Body of pancreas (tissue), 4 donors: ENCODE measurements around the gene C5AR1. TPM values are rescaled to one million over a fixed set of nuclear protein-coding genes. Genes with fewer than 3 reads are reported as not detected.

ENCODE experiments used
- ATAC-seq: fragments of 150-250 bp; one replicate; pipeline ENCODE4 v1.9.1; 2016
- DNase-seq, 4 donors: peaks; one replicate each; pipeline ENCODE4 v3.0.0-alpha.2; 2019
- H3K27ac ChIP-seq, 4 donors: fragments of 200-600 bp; sonication (generic); 1 replicate in 3 of 4; 2 replicates in 1 of 4; pipeline versions ENCODE4 v1.5.1 to v1.6.1; 2016 to 2019; ENCODE audit warnings: mild to moderate bottlenecking in 1 of 4, mixed read lengths in 1 of 4, moderate library complexity in 1 of 4
- H3K27me3 ChIP-seq, 2 donors: fragments of 200-600 bp; sonication (generic); one replicate each; pipeline ENCODE4 v1.6.0; 2016; ENCODE audit warnings: mild to moderate bottlenecking in 1 of 2
- H3K36me3 ChIP-seq, 2 donors: fragments of 200-600 bp; sonication (generic); replicated peaks in 1 of 2; 2 replicates each; pipeline ENCODE4 v1.5.1; 2016; ENCODE audit warnings: low read depth in 2 of 2; ENCODE audit not compliant: insufficient read depth in 1 of 2
- H3K4me1 ChIP-seq: fragments of 200-600 bp; sonication (generic); one replicate; pipeline ENCODE4 v1.6.0; 2016
- H3K4me3 ChIP-seq, 2 donors: fragments of 200-600 bp; sonication (generic); 1 replicate in 1 of 2; 2 replicates in 1 of 2; pipeline ENCODE4 v1.5.1; 2016 to 2019
- H3K9me3 ChIP-seq, 3 donors: fragments of 200-600 bp; sonication (generic); 1 replicate in 2 of 3; 2 replicates in 1 of 3; pipeline ENCODE4 v1.5.1; 2016
- POLR2A ChIP-seq, 3 donors: fragments of 450-650 bp; IDR thresholded peaks; one replicate each; pipeline ENCODE4 v1.6.1; 2016; ENCODE audit warnings: antibody characterized with exemption in 3 of 3, mild to moderate bottlenecking in 2 of 3
- WGBS, 2 donors: methylation state at CpG; one replicate each; pipeline ENCODE4 v1.1.5; 2017; 5-methylcytosine and 5-hydroxymethylcytosine counted together
- intact Hi-C: fragments of 100-400 bp; cut with DNase I; formaldehyde crosslinking; loops from one replicate; pipeline ENCODE4 v1.15.1; 2023
- total RNA-seq, 2 donors: library from RNA; depleted of rRNA; stranded (reverse); fragments of >200 nt; gene quantifications; one replicate each; pipeline ENCODE4 v1.1.0, GENCODE V29; 2016
- TF ChIP-seq, protein P1 (sequence below), 7 experiments: fragments of 450-650 bp in 4 of 7; fragments of 200-600 bp in 3 of 7; sonication (generic) in 3 of 7; IDR thresholded peaks; one replicate each; pipeline ENCODE4 v1.5.1; 2016 to 2019; ENCODE audit warnings: antibody characterized with exemption in 7 of 7

Gene C5AR1
- total RNA-seq, 2 donors from 2014 or later: 2.6 to 5.4 TPM

DNA sequence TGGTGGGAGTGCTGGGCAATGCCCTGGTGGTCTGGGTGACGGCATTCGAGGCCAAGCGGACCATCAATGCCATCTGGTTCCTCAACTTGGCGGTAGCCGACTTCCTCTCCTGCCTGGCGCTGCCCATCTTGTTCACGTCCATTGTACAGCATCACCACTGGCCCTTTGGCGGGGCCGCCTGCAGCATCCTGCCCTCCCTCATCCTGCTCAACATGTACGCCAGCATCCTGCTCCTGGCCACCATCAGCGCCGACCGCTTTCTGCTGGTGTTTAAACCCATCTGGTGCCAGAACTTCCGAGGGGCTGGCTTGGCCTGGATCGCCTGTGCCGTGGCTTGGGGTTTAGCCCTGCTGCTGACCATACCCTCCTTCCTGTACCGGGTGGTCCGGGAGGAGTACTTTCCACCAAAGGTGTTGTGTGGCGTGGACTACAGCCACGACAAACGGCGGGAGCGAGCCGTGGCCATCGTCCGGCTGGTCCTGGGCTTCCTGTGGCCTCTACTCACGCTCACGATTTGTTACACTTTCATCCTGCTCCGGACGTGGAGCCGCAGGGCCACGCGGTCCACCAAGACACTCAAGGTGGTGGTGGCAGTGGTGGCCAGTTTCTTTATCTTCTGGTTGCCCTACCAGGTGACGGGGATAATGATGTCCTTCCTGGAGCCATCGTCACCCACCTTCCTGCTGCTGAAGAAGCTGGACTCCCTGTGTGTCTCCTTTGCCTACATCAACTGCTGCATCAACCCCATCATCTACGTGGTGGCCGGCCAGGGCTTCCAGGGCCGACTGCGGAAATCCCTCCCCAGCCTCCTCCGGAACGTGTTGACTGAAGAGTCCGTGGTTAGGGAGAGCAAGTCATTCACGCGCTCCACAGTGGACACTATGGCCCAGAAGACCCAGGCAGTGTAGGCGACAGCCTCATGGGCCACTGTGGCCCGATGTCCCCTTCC, 10.5 kb downstream of the C5AR1 start:
- 84 to 89% methylated on average over 38 to 44 of the region's 46 CpGs for WGBS, 2 donors
- ATAC-seq (no peak), DNase-seq (no peak)
- Histone ChIP-seq H3K27me3 (no peaks in the 10 kb centered on the region), H3K9me3 (no peaks in the 10 kb centered on the region), H3K4me3 (no peak overlapping the region), H3K36me3 (no peaks in the 10 kb centered on the region), H3K27ac (no peak overlapping the region), H3K4me1 (no peaks in the 10 kb centered on the region)
- intact Hi-C loops: no loop called here
- TF ChIP-seq, protein P1, sequence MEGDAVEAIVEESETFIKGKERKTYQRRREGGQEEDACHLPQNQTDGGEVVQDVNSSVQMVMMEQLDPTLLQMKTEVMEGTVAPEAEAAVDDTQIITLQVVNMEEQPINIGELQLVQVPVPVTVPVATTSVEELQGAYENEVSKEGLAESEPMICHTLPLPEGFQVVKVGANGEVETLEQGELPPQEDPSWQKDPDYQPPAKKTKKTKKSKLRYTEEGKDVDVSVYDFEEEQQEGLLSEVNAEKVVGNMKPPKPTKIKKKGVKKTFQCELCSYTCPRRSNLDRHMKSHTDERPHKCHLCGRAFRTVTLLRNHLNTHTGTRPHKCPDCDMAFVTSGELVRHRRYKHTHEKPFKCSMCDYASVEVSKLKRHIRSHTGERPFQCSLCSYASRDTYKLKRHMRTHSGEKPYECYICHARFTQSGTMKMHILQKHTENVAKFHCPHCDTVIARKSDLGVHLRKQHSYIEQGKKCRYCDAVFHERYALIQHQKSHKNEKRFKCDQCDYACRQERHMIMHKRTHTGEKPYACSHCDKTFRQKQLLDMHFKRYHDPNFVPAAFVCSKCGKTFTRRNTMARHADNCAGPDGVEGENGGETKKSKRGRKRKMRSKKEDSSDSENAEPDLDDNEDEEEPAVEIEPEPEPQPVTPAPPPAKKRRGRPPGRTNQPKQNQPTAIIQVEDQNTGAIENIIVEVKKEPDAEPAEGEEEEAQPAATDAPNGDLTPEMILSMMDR (IDR thresholded peaks at IDR 0.05): no peak
- TF ChIP-seq POLR2A (IDR thresholded peaks at IDR 0.05): no peak

DNA sequence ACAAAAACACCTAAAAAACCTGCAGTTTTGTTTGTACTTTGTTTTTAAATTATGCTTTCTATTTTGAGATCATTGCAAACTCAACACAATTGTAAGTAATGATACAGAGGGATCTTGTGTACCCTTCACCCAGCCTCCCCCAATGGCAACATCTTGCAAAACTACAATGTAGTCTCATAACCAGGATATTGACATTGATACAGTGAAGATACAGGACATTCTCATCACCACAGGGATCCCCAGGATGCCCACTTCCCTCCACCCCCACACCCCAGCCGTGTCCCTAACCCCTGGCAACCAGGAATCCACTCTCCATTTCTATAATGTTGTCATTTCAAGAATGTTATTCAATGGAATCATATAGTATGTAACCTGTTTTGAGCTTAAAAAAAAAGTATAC, 12.0 kb downstream of the C5AR1 start:
- Histone ChIP-seq H3K4me3 (no peak overlapping the region), H3K27me3 (no peaks in the 10 kb centered on the region), H3K36me3 (no peaks in the 10 kb centered on the region), H3K9me3 (no peaks in the 10 kb centered on the region), H3K4me1 (no peaks in the 10 kb centered on the region), H3K27ac (peak overlapping the region in 1 of 4 donors; percentile 52)
- TF ChIP-seq, protein P1 (IDR thresholded peaks at IDR 0.05): no peak
- TF ChIP-seq POLR2A (IDR thresholded peaks at IDR 0.05): no peak
- no peak for DNase-seq
- no peak for ATAC-seq
- 87 to 93% methylated on average over 1 of the region's 1 CpG for WGBS, 2 donors
- intact Hi-C loops: no loop called here

DNA sequence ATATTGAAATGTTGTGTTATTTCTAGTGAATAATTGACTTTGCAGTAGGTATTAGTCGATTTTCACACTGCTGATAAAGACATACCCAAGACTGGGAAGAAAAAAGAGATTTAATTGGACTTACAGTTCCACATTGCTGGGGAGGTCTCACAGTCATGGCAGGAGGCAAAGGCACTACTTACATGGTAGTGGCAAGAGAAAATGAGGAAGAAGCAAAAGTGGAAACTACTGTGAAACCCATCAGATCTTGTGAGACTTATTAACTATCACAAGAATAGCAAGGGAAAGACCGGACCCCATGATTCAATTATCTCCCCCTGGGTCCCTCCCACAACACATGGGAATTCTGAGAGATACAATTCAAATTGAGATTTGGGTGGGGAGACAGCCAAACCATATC, 12.4 kb downstream of the C5AR1 start:
- DNase-seq (no peak), ATAC-seq (no peak)
- no peaks in the 10 kb centered on the region for H3K9me3 ChIP-seq
- no peaks in the 10 kb centered on the region for H3K4me1 ChIP-seq
- H3K27me3 ChIP-seq: no peaks in the 10 kb centered on the region
- TF ChIP-seq, protein P1 (IDR thresholded peaks at IDR 0.05): no peak
- TF ChIP-seq POLR2A (IDR thresholded peaks at IDR 0.05): peak in 1 of 3 donors; percentile 25
- H3K36me3 ChIP-seq: no peaks in the 10 kb centered on the region
- intact Hi-C loops: no loop called here
- 55 to 64% methylated on average over 2 of the region's 2 CpGs for WGBS, 2 donors
- H3K27ac ChIP-seq: peak overlapping the region in 1 of 4 donors; percentile 52
- no peak overlapping the region for H3K4me3 ChIP-seq

DNA sequence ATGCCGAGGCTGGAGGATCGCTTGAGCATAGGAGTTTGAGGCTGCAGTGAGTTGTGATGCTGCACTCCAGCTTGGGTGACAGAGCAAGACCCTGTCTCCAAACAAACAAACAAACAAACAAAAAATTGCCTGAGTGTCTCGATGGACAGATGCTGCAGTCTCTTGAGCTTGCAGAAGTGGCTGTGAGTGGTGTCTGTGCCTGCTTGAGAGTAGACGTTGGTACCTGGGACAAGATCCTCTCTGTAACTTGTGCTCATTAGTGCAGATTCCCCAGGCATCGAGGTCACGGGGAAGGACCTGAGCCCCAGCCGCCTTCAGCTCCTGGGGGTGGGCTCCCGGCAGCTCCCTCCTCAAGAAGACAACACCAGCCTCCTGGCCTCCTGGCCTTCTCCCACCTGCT, 13.7 kb downstream of the C5AR1 start:
- TF ChIP-seq, protein P1 (IDR thresholded peaks at IDR 0.05): no peak
- no peak for TF ChIP-seq POLR2A (IDR thresholded peaks at IDR 0.05)
- H3K4me3 ChIP-seq: no peak overlapping the region
- ATAC-seq (no peak), DNase-seq (no peak)
- no peaks in the 10 kb centered on the region for H3K27me3 ChIP-seq
- peak overlapping the region in 2 of 4 donors; percentile 6 to 58 for H3K27ac ChIP-seq
- intact Hi-C loops: no loop called here
- no peaks in the 10 kb centered on the region for H3K4me1 ChIP-seq
- no peaks in the 10 kb centered on the region for H3K9me3 ChIP-seq
- 63 to 67% methylated on average over 4 to 8 of the region's 8 CpGs for WGBS, 2 donors
- no peaks in the 10 kb centered on the region for H3K36me3 ChIP-seq
